Rectal smooth muscle tissue (tissue), 1 donor: ENCODE data around the gene TMEM200B.
"Not testable (repeated sequence)": the region's sequence is repeated elsewhere in the genome, so short reads cannot be mapped to it uniquely, and the experiment has no call there.

Experiments
- H3K27ac ChIP-seq: one replicate; pipeline ENCODE4 v1.7.0; 2013; ENCODE audit warnings: low read depth, low read length, inconsistent platforms
- H3K27me3 ChIP-seq: one replicate; pipeline ENCODE4 v1.7.0; 2013; ENCODE audit warnings: low read length; ENCODE audit not compliant: control insufficient read depth, insufficient read depth
- H3K36me3 ChIP-seq: one replicate; pipeline ENCODE4 v1.7.0; 2013; ENCODE audit warnings: low read length; ENCODE audit not compliant: control insufficient read depth, insufficient read depth
- H3K4me1 ChIP-seq: one replicate; pipeline ENCODE4 v1.7.0; 2013; ENCODE audit warnings: low read length; ENCODE audit not compliant: control insufficient read depth, insufficient read depth
- H3K4me3 ChIP-seq: one replicate; pipeline ENCODE4 v1.7.0; 2013; ENCODE audit warnings: low read length
- H3K9ac ChIP-seq: one replicate; pipeline ENCODE4 v1.7.0; 2013; ENCODE audit warnings: low read length

Gene TMEM200B

DNA sequence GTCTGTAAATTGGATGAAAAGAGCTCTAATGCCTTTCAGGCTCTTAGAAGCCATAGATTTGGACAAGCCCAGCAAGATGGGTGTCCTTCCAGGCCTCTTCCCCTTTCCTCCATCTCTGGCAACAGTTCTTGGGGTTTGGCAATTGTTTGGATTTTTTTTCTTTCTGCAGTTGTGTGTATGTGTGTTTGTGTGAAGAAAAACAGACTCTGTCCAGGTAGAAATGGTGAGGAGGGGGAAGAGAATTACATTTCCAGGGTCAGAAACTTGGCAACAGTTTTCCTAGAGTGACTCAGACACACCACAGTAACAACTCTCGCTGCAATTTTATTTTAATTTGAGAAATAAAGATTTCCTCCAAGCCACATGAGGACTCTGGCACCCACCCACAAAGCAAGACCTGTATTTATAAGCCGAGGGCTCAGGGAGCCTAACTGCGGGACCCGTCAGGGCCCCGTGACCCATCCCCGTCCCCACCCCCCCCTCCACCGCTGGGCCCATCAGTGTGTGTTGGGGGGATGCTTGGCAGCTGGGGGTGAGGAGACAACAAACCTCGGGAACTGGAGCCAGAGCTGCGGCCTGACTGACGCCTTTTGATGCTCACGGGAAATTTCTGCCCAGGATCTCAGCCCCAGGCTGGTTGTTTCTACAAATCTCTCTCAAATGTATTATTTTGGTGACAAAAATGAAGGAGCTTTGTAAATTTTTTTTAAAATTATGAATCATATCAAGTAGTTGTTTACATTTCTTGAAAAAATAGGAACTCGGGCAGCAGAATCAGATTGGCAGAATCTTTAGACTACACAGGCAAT, 4.4 kb downstream of the TMEM200B start:
- no peak overlapping the region for H3K9ac ChIP-seq
- H3K4me3 ChIP-seq, result no peak overlapping the region
- H3K36me3 ChIP-seq, result peaks cover 2% of the 10 kb centered on the region
- H3K27me3 ChIP-seq, result peaks cover 4% of the 10 kb centered on the region
- peak overlapping the region; percentile 98 for H3K27ac ChIP-seq
- H3K4me1 ChIP-seq, result peaks cover 13% of the 10 kb centered on the region

DNA sequence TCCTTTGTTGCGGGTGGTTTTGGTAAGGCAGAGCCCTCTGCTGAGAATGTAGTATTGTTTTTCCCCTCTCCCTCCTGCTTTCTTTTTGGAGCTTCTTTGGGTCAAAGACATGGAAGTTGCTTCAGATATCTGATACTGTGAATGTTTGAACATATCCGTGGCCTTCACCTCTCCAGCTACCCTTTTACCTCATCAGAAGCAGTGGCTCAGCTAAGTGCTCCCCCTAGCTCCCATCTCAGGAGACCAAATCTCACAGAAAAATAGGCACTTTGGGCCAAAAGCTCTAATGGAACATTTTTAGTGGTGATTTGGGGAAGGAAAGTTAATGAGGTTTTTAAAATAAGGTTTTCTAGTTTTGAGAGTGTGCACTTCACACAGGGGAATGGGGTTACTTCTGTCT, 6.3 kb downstream of the TMEM200B start:
- peaks cover 13% of the 10 kb centered on the region for H3K4me1 ChIP-seq
- no peak overlapping the region for H3K9ac ChIP-seq
- peaks cover 5% of the 10 kb centered on the region for H3K36me3 ChIP-seq
- H3K27me3 ChIP-seq, result no peaks in the 10 kb centered on the region
- no peak overlapping the region for H3K4me3 ChIP-seq
- H3K27ac ChIP-seq, result peak overlapping the region; percentile 6

- Histone ChIP-seq H3K27ac (no peak overlapping the region), H3K4me1 (peaks cover 7% of the 10 kb centered on the region), H3K27me3 (no peaks in the 10 kb centered on the region), H3K4me3 (no peak overlapping the region), H3K9ac (no peak overlapping the region), H3K36me3 (peaks cover 6% of the 10 kb centered on the region)
Measured at GRCh38 chr1:29114654-29115053, 9.0 kb downstream of the TMEM200B start.

DNA sequence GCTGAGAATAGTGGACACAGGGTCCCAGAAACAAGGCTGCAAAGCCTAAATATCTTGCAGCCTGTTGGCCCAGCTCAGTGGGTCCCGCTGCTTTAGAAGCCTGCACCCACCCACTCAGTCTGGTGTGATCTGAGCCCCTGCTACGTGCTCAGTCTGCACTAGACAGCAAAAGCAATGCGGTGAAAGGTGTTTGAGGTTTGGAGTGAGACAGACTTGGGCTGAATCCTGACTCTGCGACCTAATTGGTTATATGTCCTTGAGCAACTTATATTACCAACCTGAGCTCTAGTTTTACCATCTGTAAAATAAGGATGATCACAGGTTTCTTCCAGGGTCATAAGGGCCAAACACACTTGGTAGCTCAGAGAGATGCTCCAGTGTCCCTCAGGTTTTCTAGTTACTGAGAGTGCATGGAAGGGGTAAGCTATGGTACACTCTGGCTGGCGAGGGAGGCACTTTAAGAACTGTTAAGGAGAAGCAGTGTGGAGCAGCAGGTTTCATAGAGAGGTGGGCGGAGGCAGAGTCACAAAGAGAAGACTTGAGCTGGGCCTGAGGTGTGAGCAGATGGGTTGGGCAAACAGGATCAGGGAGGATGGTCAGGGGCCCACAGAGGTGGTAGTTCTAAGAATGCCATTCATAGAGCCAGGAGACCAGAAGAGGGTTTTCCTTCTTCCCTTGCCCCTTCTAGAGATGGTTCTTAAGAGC, 10.1 kb downstream of the TMEM200B start:
- no peak overlapping the region for H3K9ac ChIP-seq
- H3K4me3 ChIP-seq, result no peak overlapping the region
- no peak overlapping the region for H3K27ac ChIP-seq
- peaks cover 1% of the 10 kb centered on the region for H3K4me1 ChIP-seq
- no peaks in the 10 kb centered on the region for H3K27me3 ChIP-seq
- H3K36me3 ChIP-seq, result peaks cover 6% of the 10 kb centered on the region

GRCh38 chr1:29112705-29113412, 10.8 kb downstream of the TMEM200B start:
- Histone ChIP-seq H3K9ac (no peak overlapping the region), H3K36me3 (peaks cover 6% of the 10 kb centered on the region), H3K27me3 (no peaks in the 10 kb centered on the region), H3K4me3 (no peak overlapping the region), H3K4me1 (no peaks in the 10 kb centered on the region), H3K27ac (no peak overlapping the region)

DNA sequence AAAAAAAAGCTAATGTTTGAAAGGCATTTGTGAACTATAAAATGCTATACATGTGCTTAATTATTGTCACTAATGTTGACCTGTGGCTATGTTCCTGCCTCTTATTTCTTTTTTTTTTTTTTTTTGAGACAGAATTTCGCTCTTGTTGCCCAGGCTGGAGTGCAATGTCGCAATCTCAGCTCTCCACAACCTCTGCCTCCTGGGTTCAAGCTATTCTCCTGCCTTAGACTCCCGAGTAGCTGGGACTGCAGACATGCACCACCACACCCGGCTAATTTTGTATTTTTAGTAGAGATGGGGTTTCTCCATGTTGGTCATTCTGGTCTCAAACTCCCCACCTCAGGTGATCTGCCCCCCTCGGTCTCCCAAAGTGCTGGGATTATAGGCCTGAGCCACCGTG, 15.7 kb downstream of the TMEM200B start:
- H3K27me3 ChIP-seq, H3K4me1 ChIP-seq, H3K4me3 ChIP-seq, H3K27ac ChIP-seq, H3K36me3 ChIP-seq, H3K9ac ChIP-seq: not testable (repeated sequence)

GRCh38 chr1:29105822-29106221, 17.9 kb downstream of the TMEM200B start:
- Histone ChIP-seq H3K27me3 (no peaks in the 10 kb centered on the region), H3K4me1 (no peaks in the 10 kb centered on the region), H3K4me3 (no peak overlapping the region), H3K36me3 (no peaks in the 10 kb centered on the region), H3K27ac (no peak overlapping the region), H3K9ac (no peak overlapping the region)

DNA sequence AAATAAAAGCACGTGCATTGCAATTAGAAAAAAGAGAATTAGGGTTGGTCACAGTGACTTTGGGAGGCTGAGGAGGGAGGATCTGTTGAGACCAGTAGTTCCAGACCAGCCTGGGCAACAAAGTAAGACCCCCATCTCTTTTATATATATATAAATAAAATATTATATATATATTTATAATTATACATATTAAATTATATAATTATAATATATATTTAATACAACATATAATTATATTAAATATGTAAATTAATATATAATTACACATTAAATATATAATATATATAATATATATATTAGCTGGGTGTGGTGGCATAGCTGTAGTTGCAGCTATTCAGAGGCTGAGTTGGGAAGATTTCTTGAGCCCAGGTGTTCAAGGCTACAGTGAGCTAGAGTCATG, 23.2 kb downstream of the TMEM200B start:
- no peak overlapping the region for H3K27ac ChIP-seq
- no peaks in the 10 kb centered on the region for H3K36me3 ChIP-seq
- no peaks in the 10 kb centered on the region for H3K4me1 ChIP-seq
- H3K9ac ChIP-seq, result no peak overlapping the region
- H3K4me3 ChIP-seq, result no peak overlapping the region
- no peaks in the 10 kb centered on the region for H3K27me3 ChIP-seq

DNA sequence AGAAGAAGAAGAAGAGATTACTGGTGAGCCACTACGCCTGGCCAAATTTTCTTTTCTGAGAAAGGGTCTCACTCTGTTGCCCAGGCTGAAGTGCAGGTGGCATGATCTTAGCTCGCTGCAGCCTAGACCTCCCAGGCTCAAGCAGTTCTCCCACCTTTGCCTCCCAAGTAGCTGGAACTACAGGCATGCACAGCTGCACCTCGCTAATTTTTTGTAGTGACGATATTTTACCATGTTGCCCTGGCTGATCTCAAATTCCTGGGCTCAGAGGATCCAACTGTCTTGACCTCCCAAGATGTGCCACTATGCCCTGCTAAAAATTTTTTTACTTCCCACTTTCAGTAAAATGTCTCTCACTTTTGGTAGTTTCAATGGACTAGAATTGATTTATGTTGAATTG, 24.4 kb downstream of the TMEM200B start:
- H3K36me3 ChIP-seq, result no peaks in the 10 kb centered on the region
- H3K27ac ChIP-seq, result no peak overlapping the region
- no peaks in the 10 kb centered on the region for H3K27me3 ChIP-seq
- H3K4me1 ChIP-seq, result no peaks in the 10 kb centered on the region
- no peak overlapping the region for H3K9ac ChIP-seq
- no peak overlapping the region for H3K4me3 ChIP-seq

DNA sequence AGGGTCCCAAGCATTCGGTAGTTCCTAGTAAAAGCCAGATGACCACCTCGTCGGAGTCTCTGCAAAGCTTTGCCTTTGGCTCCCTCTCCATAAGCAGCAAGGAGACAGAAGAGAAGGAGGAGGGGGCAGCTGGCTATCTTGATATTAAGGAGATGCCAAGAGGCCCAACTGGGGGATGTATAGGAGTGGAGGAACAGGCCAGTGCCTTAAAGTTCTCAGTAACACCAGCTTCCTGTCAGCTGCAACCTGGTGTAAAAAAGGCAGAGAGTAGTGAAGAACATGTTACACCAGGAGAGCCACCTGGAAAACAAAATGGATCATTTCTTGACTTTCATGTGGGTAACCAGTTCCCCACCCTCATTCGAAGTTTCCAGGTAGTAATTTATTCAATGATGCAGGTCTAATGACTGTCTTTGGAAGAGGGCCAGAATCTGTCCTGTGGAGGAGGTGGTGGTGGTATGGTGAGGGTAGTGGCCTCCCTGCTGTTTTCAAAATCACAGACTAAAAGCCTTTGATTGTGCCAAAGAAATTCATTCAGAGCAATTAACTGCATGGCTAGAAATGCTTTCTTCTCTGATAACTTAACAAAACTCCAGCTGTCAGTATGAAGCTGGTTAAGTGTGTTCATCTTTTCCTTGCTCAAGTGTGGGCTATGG, 27.3 kb downstream of the TMEM200B start:
- Histone ChIP-seq H3K27me3 (no peaks in the 10 kb centered on the region), H3K36me3 (no peaks in the 10 kb centered on the region), H3K4me3 (no peak overlapping the region), H3K9ac (no peak overlapping the region), H3K4me1 (no peaks in the 10 kb centered on the region), H3K27ac (no peak overlapping the region)

GRCh38 chr1:29094954-29095353, 28.7 kb downstream of the TMEM200B start:
- H3K9ac ChIP-seq, result no peak overlapping the region
- H3K27me3 ChIP-seq, result no peaks in the 10 kb centered on the region
- H3K4me3 ChIP-seq, result no peak overlapping the region
- no peaks in the 10 kb centered on the region for H3K36me3 ChIP-seq
- no peak overlapping the region for H3K27ac ChIP-seq
- peaks cover 2% of the 10 kb centered on the region for H3K4me1 ChIP-seq

- H3K36me3 ChIP-seq, result no peaks in the 10 kb centered on the region
- no peak overlapping the region for H3K4me3 ChIP-seq
- H3K9ac ChIP-seq, result no peak overlapping the region
- no peak overlapping the region for H3K27ac ChIP-seq
- H3K27me3 ChIP-seq, result no peaks in the 10 kb centered on the region
- H3K4me1 ChIP-seq, result peaks cover 2% of the 10 kb centered on the region
Measured at GRCh38 chr1:29094433-29094832, 29.3 kb downstream of the TMEM200B start.
